HL-60/S4 (cell line): ENCODE measurements around the gene MCUR1.
"Not testable (repeated sequence)": the region's sequence is repeated elsewhere in the genome, so short reads cannot be mapped to it uniquely, and the experiment has no call there.

ENCODE experiments used
- in situ Hi-C: fragments of 300-500 bp; cut with MboI; formaldehyde crosslinking; loops from 2 replicates; pipeline ENCODE4 v1.14.3; 2022; ENCODE audit warnings: low sequenced_read_pairs

The MCUR1 gene, protein sequence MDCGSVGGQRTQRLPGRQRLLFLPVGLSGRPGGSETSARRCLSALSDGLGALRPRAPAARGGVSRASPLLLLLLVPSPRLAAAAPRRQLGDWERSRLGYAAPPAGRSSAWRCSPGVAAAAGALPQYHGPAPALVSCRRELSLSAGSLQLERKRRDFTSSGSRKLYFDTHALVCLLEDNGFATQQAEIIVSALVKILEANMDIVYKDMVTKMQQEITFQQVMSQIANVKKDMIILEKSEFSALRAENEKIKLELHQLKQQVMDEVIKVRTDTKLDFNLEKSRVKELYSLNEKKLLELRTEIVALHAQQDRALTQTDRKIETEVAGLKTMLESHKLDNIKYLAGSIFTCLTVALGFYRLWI

DNA sequence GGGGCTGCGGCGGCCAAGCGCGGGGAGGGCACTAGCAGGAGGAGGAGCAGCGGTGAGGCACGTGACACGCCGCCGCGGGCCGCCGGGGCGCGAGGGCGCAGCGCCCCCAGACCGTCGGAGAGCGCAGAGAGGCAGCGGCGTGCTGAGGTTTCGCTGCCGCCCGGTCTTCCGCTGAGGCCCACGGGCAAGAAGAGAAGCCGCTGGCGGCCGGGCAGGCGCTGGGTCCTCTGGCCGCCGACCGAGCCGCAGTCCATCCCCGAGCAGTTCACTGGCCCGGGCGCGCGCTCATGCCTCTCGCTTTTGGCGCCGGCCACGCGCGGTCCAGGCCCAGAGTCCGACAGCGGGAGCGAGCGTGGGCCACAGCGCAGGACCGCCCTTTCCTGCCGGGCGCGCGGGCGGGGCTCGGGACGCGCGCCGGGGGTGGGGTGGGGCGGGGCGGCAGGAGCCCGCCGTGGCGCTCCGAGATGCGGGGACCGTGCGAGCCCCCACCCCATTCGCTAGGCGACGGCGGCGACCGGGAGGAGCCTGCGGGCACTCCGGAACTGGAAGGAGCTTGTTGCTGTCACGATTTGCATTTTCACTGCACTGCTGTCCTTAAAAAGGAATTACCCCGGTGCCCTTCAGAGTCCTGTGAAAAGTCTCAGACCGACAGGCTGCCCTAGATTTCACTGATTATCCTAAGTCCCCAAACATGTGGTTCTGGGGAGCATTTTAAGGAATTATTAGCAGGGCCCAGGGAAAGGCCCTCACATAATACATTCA, at the start of gene MCUR1:
MCUR1 (minus strand) TSS at position 382 of the 762 bp plus-strand sequence; CDS start at position 254, 128 bp downstream.
- in situ Hi-C loops, result no loop called here

DNA sequence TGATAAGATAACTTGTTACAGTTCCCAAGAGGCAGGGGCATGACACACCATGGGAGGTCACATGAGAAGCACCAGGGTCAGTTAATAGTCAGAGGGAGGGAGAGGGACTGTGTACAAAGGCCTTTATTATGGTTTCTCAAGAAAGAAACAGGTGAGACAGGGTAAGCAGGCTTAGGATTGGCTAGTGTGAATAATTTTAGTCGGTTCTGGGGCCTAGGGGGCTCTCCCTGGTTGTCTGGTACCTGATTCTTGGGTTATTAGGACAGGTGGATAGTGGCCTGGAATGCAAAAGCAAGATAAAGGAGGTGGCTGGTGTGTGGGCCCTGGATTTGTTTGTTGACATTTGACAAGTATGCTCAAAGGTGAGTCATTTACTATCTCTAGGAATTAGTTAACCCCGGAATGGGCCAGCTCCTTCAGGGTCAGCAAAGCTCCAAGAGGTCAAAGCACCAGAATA, 49.4 kb upstream of the MCUR1 start:
- in situ Hi-C loops, result no loop called here

DNA sequence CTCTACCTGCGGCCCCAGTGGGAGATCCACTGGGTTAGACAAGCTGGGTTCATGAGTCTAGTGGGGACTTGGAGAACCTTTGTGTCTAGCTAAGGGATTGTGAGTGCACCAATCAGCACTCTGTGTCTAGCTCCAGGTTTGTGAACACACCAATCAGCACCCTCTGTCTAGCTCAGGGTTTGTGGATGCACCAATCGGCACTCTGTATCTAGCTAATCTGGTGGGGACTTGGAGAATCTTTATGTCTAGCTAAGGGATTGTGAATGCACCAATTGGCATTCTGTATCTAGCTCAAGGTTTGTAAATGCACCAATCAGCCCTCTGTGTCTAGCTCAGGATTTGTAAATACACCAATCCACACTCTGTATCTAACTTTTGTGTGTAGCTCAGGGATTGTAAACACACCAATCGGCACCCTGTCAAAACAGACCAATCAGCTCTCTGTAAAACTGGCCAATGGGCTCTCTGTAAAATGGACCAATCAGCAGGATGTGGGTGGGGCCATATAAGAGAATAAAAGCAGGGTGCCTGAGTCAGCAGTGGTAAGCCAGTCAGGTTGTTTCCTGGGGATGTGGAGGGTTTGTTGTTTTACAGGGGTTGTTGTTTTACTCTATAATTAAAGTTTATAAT, 46.3 kb upstream of the MCUR1 start:
- in situ Hi-C loops, result not testable (repeated sequence)

DNA sequence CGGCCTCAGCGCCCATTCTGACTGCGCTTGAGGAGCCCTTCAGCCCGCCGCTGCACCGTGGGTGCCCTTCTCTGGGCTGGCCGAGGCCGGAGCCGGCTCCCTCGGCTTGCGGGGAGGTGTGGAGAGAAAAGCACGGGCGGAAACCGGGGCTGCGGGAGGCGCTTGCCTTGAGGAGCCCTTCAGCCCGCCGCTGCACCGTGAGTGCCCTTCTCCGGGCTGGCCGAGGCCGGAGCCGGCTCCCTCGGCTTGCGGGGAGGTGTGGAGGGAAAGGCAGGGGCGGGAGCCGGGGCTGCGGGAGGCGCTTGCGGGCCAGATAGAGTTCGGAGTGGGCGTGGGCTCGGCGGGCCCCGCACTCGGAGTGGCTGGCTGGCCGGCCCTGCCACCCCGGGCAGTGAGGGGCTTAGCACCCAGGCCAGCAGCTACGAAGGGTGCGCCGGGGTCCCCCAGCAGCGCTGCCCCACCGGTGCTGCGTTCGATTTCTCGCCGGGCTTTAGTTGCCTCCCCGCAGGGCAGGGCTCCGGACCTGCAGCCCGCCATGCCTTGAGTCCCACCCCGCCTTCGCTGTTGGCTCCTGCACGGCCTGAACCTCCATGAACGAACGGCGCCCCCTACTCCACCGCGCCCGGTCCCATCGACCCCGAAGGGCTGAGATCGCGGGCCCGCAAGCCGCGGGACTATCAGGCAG, 45.7 kb upstream of the MCUR1 start:
- in situ Hi-C loops, result no loop called here

DNA sequence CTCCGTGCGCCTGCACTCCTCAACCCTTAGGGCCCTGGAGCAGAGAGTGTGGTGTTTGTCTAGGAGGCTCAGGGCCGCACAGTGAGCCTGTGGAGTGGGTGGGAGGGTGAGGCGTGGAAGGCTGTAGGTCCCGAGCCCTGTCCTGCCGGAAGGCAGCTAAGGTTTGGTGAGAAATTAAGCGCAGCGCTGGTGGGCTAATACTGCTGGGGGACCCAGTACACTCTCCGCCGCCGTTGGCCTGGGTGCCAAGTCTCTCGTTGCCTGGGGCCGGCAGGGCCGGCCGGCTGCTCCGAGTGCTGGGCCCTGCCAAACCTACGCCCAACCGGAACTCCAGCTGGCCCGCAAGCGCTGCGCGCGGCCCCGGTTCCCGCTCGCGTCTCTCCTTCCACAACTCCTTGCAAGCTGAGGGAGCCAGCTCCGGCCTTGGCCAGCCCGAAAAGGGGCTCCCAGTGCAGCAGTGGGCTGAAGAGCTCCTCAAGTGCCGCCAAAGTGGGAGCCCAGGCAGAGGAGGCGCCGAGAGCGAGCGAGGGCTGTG, 40.4 kb upstream of the MCUR1 start:
- in situ Hi-C loops, result no loop called here

DNA sequence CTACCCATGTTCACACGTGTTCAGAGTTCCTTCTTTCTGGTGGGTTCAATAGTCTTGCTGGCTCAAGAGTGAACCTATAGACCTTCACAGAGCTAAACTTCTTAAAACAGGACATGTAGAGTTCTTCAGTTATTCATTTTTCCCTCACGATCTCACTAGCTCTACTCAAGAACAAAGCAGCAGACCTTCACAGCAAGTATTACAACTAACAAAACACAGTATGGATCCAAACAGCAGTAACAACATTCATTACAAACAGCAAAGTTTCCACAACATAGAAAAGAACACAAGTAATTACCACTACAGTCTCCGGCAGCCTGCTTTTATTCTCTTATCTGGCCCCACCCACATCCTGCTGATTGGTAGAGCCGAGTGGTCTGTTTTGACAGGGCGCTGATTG, 39.5 kb upstream of the MCUR1 start:
- in situ Hi-C loops, result no loop called here

DNA sequence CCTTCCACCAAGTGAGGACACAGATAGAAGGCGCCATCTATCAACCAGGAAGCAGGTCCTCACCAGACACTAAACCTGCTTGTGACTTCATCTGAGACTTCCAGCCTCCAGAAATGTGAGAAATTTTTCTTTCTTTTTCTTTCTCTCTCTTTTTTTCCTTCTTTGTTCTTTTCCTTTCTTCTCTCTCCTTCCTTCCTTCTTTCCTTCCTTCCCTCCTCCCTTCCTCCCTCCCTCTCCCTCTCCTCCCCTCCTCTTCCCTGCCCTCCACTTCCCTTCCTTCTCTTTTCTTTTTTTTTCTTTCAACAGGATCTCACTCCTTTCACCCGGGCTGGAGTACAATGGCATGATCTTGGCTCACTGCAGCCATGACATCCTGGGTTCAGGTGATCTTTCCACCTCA, 37.4 kb upstream of the MCUR1 start:
- in situ Hi-C loops, result no loop called here

DNA sequence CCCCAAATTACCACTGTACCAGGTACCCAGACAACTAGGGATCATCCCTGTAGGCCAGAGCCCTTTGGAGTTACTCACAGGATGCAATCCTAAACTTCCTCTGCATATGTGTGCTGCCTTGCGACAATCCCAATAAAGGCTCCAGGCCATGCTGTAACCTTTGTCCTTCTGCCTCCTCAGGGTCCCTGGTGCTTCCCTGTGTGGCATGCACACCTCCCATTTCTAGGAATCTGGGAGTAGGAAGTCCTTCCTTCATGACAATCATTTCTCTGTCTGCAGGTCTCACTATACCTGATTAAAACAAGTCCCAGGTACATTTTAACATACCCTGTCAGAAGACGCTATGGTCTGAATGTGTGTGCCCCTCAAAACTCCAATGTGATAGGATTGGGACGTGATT, 37.0 kb upstream of the MCUR1 start:
- in situ Hi-C loops, result no loop called here

DNA sequence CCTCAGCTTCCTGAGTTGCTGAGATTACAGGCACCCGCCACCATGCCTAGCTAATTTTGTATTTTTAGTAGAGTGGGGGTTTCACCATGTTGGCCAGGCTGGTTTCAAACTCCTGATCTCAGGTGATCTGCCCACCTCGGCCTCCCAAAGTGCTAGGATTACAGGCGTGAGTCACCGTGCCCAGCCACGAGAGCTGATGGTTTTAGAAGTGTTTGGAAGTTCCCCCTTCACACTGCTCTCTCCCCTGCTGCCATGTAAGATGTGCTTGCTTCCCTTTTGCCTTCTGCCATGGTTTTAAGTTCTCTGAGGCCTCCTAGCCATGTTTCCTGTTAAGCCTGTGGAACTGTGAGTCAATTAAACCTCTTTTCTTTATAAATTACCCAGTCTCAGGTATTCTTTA, 36.3 kb upstream of the MCUR1 start:
- in situ Hi-C loops, result not testable (repeated sequence)

DNA sequence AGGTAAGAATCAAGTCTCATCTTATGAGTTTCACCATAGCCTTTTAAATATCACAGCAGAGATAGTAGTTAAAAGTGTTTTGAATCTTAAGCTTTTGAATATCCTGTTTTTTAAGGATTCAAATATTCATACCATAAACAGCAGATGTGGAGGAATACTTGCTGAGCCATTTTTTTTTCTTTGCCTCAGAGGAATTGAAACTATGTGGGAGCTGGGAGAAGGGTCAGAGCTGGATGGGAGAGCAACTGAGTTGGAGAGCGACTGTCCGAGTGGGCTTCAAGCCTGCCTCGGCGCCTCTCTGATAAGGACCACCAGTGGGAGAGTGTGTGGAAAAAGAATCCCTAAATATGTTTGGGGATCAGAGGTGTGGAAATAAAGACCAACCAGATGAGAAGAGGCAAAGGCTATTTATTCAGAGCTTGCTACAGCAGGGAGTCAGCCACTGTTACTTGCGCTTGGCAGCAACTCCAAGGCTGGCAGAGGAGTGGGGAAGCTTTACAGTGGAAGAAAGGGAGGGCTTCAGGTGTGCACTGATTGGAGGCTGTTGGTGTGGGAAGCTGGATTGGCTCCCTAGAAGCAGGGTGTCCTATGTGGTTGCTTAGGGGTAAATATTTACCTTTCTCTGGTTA, 34.3 kb upstream of the MCUR1 start:
- in situ Hi-C loops, result no loop called here

DNA sequence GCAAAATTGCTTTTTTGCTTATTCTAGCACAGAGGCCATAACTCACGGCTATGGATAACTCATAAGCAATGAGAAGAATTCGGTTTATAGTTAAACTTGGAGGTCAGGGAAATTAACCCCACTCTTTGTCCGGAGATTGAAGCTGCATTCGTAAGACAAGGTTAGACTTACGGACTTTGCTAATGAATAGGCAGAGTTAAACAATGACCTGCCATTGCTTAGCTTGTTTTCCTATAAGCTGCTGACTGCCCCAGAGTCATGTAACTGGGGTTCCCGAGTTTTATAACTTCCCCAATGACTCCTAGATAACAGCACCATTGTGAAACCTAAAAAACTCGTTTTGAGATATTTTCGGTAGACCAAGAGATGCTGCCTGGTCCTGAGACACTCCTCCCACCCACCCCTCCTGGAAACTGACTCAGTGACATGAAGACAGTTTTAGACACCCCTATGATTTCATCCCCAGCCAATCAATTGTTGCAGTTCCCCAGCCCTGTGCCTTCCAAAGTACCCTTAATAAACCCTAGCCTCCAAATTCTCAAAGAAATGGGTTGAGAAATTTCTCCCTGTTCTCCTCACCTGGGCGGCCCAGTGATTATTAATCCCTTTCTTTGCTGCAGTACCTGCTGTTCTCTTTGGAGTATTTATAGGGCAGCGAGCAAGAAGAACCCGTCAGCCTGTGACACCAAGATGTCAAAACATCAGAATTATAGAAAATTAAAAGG, 33.1 kb upstream of the MCUR1 start:
- in situ Hi-C loops, result no loop called here

DNA sequence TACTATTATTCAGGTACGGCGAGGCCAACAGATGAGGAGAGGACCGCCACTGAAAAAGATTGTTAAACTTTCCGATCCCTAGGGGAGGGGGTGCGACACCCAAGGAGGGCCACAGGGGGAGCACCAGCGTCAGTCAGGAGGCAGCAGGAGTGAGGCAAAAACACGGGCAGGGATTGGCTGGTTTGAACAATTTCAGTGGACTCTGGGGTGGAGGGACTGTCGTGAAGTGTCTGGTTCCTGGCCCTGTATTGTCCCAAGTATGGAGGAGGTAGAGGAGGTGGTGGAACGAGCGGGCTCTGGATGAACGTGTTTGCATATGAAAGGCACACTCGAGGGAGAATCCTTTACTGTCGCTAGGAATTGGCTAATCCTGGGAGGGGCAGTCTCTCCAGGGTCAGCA, 32.5 kb upstream of the MCUR1 start:
- in situ Hi-C loops, result no loop called here

DNA sequence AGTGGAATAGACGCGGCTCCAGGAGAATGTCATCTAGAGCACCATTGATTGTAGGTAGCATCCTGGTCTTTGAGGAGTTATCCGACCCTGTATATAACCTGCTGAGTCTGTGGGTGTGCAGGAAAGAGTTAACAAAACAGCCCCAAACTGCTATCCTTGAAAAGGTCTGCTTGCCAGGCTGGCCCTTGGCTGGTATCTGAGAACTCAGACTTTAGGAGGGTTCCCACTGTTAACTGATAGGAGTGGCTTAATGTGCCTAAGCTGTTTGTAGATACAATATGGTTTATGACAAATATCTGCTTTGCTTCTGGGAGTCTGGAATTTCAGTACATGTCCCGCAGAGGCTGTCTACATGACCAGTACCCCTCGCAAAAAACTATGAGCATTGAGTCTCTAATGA, 27.6 kb upstream of the MCUR1 start:
- in situ Hi-C loops, result no loop called here

DNA sequence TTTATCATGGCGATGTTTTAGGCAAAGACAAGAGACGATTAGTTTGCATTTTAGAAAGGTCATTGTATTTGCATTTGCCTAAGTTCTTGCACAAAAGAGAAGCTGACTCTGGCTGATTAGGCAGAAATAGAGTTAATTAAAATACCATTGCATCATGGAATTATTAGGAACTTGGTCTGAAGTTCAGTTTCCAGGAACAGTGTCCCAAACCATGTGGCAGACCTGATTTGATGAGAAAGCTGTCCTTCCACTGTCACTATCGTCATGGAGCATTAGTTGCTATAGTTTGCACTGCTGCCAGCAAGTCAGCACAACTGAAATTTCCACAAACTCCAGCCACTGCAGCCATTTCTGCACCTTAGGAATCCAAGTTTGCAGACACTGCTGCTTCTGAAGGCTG, 24.3 kb upstream of the MCUR1 start:
- in situ Hi-C loops, result no loop called here

DNA sequence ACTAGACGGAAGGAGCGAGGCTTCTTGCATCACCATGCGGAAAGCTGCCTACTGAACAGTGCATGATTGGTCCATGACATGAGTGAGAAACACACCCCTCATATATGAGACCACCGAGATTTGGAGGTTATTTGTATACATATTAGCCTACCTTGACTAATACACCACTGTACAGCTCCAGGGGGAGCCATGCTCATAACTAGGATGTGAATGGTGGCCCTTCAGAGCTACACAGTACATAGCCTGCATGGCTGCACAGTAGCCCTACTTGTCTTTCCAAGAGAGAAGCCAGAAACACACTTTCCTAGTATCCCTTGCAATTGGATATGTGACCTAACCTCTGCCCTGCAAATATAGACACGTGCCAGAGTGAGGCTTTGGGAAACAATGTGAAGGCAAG, 21.8 kb upstream of the MCUR1 start:
- in situ Hi-C loops, result no loop called here

DNA sequence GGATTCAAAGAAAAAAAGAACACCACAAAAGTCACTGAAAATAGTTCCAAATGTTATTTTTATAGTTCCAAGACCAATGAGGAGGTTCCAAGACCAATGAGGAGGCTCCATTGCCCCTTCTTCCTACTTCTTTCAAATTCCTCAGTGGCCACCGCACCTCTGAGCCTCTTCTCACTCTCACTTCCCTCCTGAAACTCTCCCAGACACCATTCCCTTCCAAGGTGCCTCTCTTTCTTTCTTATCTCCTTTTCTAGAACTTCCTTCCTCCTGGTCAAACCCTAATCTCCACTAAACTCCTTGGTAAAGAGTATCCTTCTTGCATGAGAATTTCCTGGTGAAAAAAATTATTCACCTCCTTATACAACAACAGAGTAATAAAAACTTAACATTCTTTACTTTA, 20.4 kb upstream of the MCUR1 start:
- in situ Hi-C loops, result no loop called here

DNA sequence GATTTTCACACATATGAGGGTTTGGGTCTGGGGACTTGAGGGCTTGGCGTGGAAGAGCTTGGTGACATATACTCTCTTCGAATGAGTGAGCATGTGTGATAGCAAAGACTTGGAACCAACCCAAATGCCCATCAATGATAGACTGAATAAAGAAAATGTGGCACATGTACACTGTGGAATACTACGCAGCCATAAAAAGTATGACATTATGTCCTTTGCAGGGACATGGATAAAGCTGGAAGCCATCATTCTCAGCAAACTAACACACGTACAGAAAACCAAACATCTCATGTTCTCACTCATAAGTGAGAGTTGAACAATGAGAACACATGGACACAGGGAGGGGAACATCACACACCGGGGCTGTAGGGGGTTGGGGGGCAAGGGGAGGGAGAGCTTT, 19.7 kb upstream of the MCUR1 start:
- in situ Hi-C loops, result not testable (repeated sequence)

DNA sequence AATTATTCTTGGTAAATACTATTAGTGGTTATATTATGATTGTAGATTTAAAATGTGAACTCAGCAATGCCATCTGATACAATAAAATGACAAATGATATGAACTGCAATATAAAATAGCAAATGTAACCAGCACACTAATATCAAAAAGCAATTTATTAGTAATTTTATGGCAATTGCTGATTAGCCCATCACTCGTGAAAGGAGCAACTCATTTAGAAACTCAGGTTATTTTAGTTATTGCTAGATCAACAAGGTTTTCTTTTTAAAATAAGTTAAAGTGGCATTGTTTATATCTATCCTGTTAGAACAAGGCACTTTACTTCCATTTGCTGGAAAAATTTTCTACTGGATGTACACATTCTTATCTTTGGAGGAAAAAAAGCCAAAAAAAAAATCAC, 18.4 kb upstream of the MCUR1 start:
- in situ Hi-C loops, result no loop called here

DNA sequence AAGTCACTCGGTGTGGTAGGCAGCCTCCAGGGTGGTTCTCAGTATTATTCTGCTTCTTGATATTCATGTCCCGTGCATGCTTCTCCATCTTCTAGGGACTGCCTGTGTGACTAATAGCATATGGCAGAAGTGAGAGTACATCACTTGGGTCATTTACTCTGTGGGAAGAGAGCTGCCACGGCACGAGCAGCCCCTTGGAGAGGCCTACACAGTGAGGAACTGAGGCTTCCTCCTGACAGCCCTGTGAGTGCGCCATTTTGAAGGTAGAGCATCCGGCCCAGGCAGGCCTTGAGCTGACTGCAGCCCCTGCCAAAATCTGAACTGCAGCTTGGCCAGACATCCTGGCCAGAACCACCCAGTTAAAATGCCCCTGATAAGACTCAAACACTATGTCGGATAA, 17.3 kb upstream of the MCUR1 start:
- in situ Hi-C loops, result no loop called here

DNA sequence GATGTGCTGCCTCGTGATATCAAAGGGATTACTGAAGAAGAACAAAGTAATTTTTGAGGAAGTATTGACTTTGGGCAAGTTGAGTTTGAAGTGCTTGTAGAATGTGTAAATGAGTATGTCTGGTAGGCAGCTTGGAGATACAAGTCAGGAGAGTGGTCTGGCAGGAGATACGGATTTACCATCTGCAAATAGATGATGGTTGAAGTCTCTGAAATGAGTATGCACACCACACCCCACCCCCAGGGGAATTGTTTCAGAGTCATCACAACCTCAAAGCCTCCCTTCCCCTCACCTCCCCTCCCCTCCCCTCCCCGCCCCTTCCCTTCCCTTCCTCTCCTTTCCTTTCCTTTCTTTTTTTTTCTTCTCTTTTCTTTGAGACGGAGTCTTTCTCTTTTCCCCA, 16.4 kb upstream of the MCUR1 start:
- in situ Hi-C loops, result no loop called here
